ENCODE data around the gene SIAH1.
"Not testable (repeated sequence)": the region's sequence is repeated elsewhere in the genome, so short reads cannot be mapped to it uniquely, and the experiment has no call there.

SIAH1 gene

DNA sequence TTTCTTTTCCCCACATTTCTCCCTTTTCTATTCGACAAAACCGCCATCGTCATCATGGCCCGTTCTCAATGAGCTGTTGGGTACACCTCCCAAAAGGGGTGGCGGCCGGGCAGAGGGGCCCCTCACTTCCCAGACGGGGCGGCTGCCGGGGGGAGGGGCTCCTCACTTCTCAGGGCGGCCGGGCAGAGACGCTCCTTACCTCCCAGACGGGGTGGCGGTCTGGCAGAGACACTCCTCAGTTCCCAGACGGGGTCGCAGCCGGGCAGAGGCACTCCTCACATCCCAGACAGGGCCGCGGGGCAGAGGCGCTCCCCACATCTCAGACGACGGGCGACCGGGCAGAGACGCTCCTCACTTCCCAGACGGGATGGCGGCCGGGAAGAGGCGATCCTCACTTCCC is 31.4 kb upstream of the SIAH1 start:
- not testable (repeated sequence) for H3K9me3 ChIP-seq (ENCODE audit: control insufficient read depth, insufficient read depth, low read depth, low read length); H3K36me3 ChIP-seq (ENCODE audit: control insufficient read depth, insufficient read depth, low read length); H3K9ac ChIP-seq (ENCODE audit: low read length); H3K27me3 ChIP-seq (ENCODE audit: control insufficient read depth, insufficient read depth, low read length); H3K27ac ChIP-seq (ENCODE audit: low read depth, low read length); H3K4me1 ChIP-seq (ENCODE audit: control insufficient read depth, insufficient read depth, low read length); H3K4me3 ChIP-seq (ENCODE audit: low read depth, low read length)

DNA sequence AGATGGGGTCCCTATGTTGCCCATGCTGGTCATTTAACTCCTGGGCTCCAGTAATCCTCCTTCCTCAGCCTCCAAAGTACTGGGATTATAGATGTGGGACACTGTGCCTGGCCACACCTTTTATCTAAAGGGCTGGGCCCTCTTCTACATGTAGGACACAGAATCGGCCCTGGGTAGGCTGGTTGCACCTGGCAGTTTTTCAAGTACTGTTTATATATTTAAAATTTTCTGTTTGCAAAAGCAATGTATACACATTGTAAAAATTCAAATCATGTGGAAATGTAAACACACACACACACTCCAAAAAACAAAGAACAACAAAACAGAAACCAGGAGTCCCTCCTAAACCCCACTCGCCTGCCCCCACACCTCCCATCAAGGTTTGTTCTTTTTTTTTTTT is 28.1 kb upstream of the SIAH1 start:
- Histone ChIP-seq H3K4me1 (ENCODE audit: control insufficient read depth, insufficient read depth, low read length) (no peaks in the 10 kb centered on the region), H3K27ac (ENCODE audit: low read depth, low read length) (no peak overlapping the region), H3K36me3 (ENCODE audit: control insufficient read depth, insufficient read depth, low read length) (no peaks in the 10 kb centered on the region)

DNA sequence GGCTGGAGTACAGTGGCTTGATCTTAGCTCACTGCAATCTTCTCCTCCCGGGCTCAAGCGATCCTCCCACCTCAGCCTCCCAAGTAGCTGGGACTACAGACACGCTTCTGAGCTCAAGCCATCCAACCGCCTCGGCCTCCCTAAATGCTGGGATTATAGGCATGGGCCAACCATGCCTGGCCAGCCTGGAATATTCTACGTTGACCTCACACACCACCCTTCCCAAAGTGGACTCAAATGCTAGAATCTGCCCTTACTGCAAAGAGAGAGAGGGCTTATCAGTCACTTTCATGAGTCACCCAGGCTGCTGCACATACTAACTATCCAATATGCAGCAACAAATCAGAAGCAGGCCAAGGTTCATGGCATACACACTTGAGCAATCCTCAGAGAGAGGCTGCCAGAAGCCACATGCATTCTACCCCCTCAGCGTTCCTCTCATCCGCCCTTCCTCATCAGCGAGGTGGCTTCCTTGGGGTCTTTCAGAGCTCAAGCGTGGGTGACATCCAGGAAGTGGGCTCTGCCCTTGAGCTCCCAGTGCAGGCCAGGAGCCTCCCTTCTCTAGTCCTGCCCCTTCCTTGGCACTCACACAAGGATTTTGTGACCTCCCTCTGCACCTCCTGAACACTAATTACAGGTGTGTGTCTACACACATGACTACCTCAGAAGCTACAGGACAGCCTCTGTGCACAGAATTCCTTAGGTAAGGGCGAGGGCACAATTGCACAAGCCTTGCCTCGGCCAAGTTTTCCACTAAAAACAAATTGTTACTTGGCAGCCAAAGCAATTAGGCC is 24.8 kb upstream of the SIAH1 start:
- H3K4me3 ChIP-seq (ENCODE audit: low read depth, low read length) = no peak overlapping the region
- no peaks in the 10 kb centered on the region for H3K36me3 ChIP-seq (ENCODE audit: control insufficient read depth, insufficient read depth, low read length)
- no peaks in the 10 kb centered on the region for H3K27me3 ChIP-seq (ENCODE audit: control insufficient read depth, insufficient read depth, low read length)
- H3K27ac ChIP-seq (ENCODE audit: low read depth, low read length) = no peak overlapping the region
- H3K4me1 ChIP-seq (ENCODE audit: control insufficient read depth, insufficient read depth, low read length) = peaks cover 6% of the 10 kb centered on the region
- no peak overlapping the region for H3K9ac ChIP-seq (ENCODE audit: low read length)
- H3K9me3 ChIP-seq (ENCODE audit: control insufficient read depth, insufficient read depth, low read depth, low read length) = no peaks in the 10 kb centered on the region

More for the DNA sequence above, 28.1 kb upstream of the SIAH1 start:
- Histone ChIP-seq H3K27me3 (ENCODE audit: control insufficient read depth, insufficient read depth, low read length) (no peaks in the 10 kb centered on the region), H3K9me3 (ENCODE audit: control insufficient read depth, insufficient read depth, low read depth, low read length) (peaks cover 9% of the 10 kb centered on the region), H3K4me3 (ENCODE audit: low read depth, low read length) (no peak overlapping the region), H3K9ac (ENCODE audit: low read length) (no peak overlapping the region)

DNA sequence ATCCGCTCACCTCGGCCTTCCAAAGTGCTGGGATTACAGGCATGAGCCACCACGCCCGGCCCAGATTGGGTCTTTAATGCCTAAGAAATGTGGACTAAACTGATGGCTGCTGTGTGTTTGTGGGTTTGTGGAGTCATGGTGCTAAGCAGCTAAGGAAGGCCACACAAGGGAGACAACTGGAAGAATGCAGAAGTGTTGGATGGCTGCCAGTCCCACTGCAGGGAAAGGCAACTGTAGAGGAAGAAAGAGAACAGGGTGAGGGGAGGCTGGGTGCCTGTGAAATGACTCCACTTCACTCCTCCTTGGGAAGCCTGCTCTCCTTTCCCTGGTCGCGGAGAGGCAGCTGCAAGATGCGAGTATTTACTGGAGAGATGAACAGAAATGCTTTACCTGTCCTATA is 23.5 kb upstream of the SIAH1 start:
- H3K27ac ChIP-seq (ENCODE audit: low read depth, low read length) = no peak overlapping the region
- no peaks in the 10 kb centered on the region for H3K36me3 ChIP-seq (ENCODE audit: control insufficient read depth, insufficient read depth, low read length)
- peaks cover 6% of the 10 kb centered on the region for H3K4me1 ChIP-seq (ENCODE audit: control insufficient read depth, insufficient read depth, low read length)
- H3K9me3 ChIP-seq (ENCODE audit: control insufficient read depth, insufficient read depth, low read depth, low read length) = no peaks in the 10 kb centered on the region
- no peaks in the 10 kb centered on the region for H3K27me3 ChIP-seq (ENCODE audit: control insufficient read depth, insufficient read depth, low read length)
- H3K9ac ChIP-seq (ENCODE audit: low read length) = no peak overlapping the region
- no peak overlapping the region for H3K4me3 ChIP-seq (ENCODE audit: low read depth, low read length)

DNA sequence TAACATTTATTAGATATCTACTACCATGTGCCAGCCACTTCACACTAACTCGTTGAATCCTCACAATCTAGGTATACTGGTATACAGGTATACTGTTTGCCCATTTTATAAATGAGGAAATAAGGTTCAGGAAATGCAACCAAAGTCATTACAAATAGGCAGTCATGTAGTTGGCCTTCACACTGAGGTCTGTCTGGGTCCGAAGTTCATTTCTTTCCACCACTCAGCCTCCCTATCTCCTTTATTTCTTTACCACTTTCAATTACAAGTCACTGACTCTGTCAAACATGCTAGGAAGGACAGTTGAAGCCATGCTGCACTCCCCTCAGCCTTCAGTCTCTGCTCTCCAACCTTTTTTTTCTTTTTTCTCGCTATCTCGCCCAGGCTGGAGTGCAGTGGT is 20.7 kb upstream of the SIAH1 start:
- H3K9ac ChIP-seq (ENCODE audit: low read length) = no peak overlapping the region
- H3K27me3 ChIP-seq (ENCODE audit: control insufficient read depth, insufficient read depth, low read length) = no peaks in the 10 kb centered on the region
- H3K4me3 ChIP-seq (ENCODE audit: low read depth, low read length) = no peak overlapping the region
- H3K9me3 ChIP-seq (ENCODE audit: control insufficient read depth, insufficient read depth, low read depth, low read length) = no peaks in the 10 kb centered on the region
- no peaks in the 10 kb centered on the region for H3K36me3 ChIP-seq (ENCODE audit: control insufficient read depth, insufficient read depth, low read length)
- H3K4me1 ChIP-seq (ENCODE audit: control insufficient read depth, insufficient read depth, low read length) = peaks cover 6% of the 10 kb centered on the region
- no peak overlapping the region for H3K27ac ChIP-seq (ENCODE audit: low read depth, low read length)

DNA sequence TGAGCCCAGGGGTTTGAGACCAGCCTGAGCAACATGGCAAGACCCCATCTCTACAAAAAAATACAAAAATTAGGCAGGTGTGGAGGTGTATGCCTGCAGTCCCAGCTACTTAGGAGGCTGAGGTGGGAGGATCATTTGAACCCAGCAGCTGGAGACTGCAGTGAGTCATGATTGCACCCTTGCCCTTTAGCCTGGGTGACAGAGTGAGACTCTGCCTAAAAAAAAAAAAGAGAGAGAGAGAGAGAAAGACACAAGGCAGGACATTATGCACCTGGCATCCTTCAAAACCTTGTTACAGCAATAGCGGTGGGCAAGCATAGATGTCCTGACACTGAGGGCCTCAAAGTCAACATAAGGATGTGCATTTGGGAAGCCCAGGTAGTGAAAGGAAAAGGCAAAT is 19.9 kb upstream of the SIAH1 start:
- no peaks in the 10 kb centered on the region for H3K9me3 ChIP-seq (ENCODE audit: control insufficient read depth, insufficient read depth, low read depth, low read length)
- H3K36me3 ChIP-seq (ENCODE audit: control insufficient read depth, insufficient read depth, low read length) = no peaks in the 10 kb centered on the region
- no peaks in the 10 kb centered on the region for H3K27me3 ChIP-seq (ENCODE audit: control insufficient read depth, insufficient read depth, low read length)
- H3K4me1 ChIP-seq (ENCODE audit: control insufficient read depth, insufficient read depth, low read length) = peaks cover 6% of the 10 kb centered on the region
- no peak overlapping the region for H3K9ac ChIP-seq (ENCODE audit: low read length)
- H3K4me3 ChIP-seq (ENCODE audit: low read depth, low read length) = no peak overlapping the region
- H3K27ac ChIP-seq (ENCODE audit: low read depth, low read length) = no peak overlapping the region

DNA sequence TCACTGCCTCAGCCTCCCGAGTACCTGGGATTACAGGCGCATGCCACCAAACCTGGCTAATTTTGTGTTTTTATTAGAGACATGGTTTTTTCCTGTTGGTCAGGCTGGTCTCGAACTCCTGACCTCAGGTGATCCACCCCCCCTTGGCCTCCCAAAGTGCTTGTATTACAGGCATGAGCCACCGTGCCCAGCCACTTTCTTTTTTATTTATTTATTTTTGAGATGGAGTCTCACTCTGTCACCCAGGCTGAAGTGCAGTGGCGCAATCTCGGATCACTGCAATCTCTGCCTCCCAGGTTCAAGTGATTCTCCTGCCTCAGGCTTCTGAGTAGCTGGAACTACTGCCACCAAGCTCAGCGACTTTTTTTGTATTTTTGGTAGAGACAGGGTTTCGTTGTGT is 17.3 kb upstream of the SIAH1 start:
- H3K9me3 ChIP-seq (ENCODE audit: control insufficient read depth, insufficient read depth, low read depth, low read length); H3K9ac ChIP-seq (ENCODE audit: low read length); H3K27me3 ChIP-seq (ENCODE audit: control insufficient read depth, insufficient read depth, low read length); H3K36me3 ChIP-seq (ENCODE audit: control insufficient read depth, insufficient read depth, low read length); H3K27ac ChIP-seq (ENCODE audit: low read depth, low read length); H3K4me1 ChIP-seq (ENCODE audit: control insufficient read depth, insufficient read depth, low read length); H3K4me3 ChIP-seq (ENCODE audit: low read depth, low read length): not testable (repeated sequence)

DNA sequence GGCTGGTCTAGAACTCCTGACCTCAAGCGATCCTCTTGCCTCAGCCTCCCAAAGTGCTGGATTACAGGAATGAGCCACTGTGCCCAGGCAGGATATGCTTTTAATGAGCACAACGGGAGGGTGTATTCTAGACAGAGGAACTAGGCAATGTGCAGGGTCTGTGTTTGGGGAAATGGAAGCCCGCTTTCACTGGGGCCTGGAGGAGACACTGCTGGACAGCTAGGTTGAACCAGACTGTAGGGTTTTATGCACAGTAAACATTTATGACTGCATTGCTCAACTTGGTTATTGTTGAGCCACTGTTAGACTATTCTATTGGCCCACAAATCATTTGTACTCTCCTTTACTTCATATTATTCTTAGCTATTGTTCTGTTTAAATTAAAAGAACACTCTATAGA is 10.2 kb upstream of the SIAH1 start:
- no peak overlapping the region for H3K9ac ChIP-seq (ENCODE audit: low read length)
- no peak overlapping the region for H3K4me3 ChIP-seq (ENCODE audit: low read depth, low read length)
- H3K27me3 ChIP-seq (ENCODE audit: control insufficient read depth, insufficient read depth, low read length) = no peaks in the 10 kb centered on the region
- no peaks in the 10 kb centered on the region for H3K36me3 ChIP-seq (ENCODE audit: control insufficient read depth, insufficient read depth, low read length)
- H3K9me3 ChIP-seq (ENCODE audit: control insufficient read depth, insufficient read depth, low read depth, low read length) = no peaks in the 10 kb centered on the region
- no peak overlapping the region for H3K27ac ChIP-seq (ENCODE audit: low read depth, low read length)
- peaks cover 5% of the 10 kb centered on the region; the same call in 1 of the 2 replicates for H3K4me1 ChIP-seq (ENCODE audit: control insufficient read depth, insufficient read depth, low read length)

DNA sequence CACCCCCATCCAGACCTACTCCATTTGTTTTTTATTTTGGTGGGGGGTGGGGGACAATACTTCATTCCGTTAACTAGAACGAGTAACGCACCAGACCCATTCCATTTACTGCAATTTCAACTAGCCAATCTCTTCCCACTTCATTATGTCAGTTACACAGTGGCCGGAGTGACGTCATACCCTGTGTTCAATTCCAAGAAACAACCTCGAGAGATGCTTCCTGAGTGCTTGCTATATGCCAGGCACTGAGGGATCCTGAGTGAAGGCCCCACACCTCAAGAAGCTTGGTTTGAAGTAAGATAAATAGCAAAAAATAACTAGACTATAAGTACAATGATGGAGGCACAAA is 9.1 kb upstream of the SIAH1 start:
- Histone ChIP-seq H3K4me3 (ENCODE audit: low read depth, low read length) (no peak overlapping the region), H3K4me1 (ENCODE audit: control insufficient read depth, insufficient read depth, low read length) (peaks cover 5% of the 10 kb centered on the region; the same call in 1 of the 2 replicates), H3K9ac (ENCODE audit: low read length) (no peak overlapping the region), H3K27ac (ENCODE audit: low read depth, low read length) (no peak overlapping the region), H3K9me3 (ENCODE audit: control insufficient read depth, insufficient read depth, low read depth, low read length) (no peaks in the 10 kb centered on the region), H3K36me3 (ENCODE audit: control insufficient read depth, insufficient read depth, low read length) (no peaks in the 10 kb centered on the region), H3K27me3 (ENCODE audit: control insufficient read depth, insufficient read depth, low read length) (no peaks in the 10 kb centered on the region)

DNA sequence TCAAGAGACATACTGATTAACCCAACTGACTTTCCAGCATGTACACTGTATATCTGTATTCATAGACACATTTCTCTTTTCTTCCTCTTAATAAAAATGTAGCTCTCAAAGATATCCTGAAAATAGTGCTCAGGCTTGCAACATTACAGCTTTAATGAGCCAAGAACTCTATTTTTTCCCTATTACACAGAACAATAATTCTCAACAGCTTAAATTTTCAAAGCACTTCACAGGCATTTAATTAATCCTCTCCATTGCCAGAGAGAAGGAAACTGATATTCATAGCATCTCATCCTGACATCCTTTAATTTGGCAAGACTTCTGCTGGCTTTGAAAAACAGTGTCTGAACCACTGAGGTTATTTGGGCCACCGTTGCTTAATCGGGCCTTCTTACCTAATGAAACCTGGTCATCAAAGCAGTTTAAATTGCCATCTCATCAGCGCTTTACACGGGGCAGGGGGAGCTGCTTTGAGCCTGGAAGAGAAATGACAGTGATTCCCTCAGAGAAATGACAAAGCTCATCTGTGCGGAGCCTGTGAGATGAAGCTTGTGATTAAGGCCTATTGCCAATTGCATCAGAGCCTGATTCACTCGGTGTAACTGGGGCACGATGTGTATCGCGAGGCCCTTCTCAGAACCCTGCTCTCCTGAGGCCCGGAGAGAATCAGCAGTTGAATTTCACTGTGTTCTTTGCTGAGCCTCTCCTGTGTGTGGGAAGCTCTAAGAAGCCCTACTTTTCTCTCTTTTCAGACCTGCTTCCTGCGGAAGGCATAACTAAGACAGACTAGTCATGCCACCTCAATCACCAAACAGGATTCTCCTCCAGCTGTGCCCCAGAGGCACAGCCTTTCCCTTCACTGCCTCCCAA is 8.5 kb upstream of the SIAH1 start:
- no peaks in the 10 kb centered on the region for H3K9me3 ChIP-seq (ENCODE audit: control insufficient read depth, insufficient read depth, low read depth, low read length)
- peaks cover 5% of the 10 kb centered on the region; the same call in 1 of the 2 replicates for H3K4me1 ChIP-seq (ENCODE audit: control insufficient read depth, insufficient read depth, low read length)
- no peak overlapping the region for H3K9ac ChIP-seq (ENCODE audit: low read length)
- no peaks in the 10 kb centered on the region for H3K36me3 ChIP-seq (ENCODE audit: control insufficient read depth, insufficient read depth, low read length)
- no peaks in the 10 kb centered on the region for H3K27me3 ChIP-seq (ENCODE audit: control insufficient read depth, insufficient read depth, low read length)
- no peak overlapping the region for H3K27ac ChIP-seq (ENCODE audit: low read depth, low read length)
- no peak overlapping the region for H3K4me3 ChIP-seq (ENCODE audit: low read depth, low read length)

DNA sequence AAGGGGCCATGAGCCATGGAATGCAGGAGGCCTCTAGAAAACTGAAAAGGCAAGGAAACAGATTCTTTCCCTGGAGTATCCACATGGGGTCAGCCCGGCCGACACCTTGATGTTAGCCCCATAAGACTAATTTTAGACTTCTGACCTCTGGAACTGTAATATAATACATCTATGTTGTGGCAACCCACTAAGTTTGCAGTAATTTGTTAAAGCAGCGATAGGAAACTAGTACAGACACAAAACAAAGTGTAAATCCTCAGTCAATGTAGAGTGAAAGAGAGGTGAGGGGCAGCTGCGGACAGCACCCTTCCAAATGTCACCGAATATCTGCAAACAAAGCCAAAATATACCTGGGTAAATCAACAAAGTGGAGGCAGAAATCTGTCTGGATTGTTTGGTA is 7.2 kb upstream of the SIAH1 start:
- Histone ChIP-seq H3K4me1 (ENCODE audit: control insufficient read depth, insufficient read depth, low read length) (peaks cover 5% of the 10 kb centered on the region; the same call in 1 of the 2 replicates), H3K27ac (ENCODE audit: low read depth, low read length) (no peak overlapping the region), H3K9ac (ENCODE audit: low read length) (no peak overlapping the region), H3K4me3 (ENCODE audit: low read depth, low read length) (no peak overlapping the region), H3K36me3 (ENCODE audit: control insufficient read depth, insufficient read depth, low read length) (no peaks in the 10 kb centered on the region), H3K27me3 (ENCODE audit: control insufficient read depth, insufficient read depth, low read length) (no peaks in the 10 kb centered on the region), H3K9me3 (ENCODE audit: control insufficient read depth, insufficient read depth, low read depth, low read length) (no peaks in the 10 kb centered on the region)
